SU-DHL-6 (cell line): ENCODE measurements around the gene ERN1.

Experiments
- H2AFZ ChIP-seq: fragments of 200-600 bp; sonication (generic); 2 replicates; pipeline ENCODE4 v1.6.1; 2014; ENCODE audit warnings: low read depth, mild to moderate bottlenecking, moderate library complexity, mixed read lengths, antibody characterized with exemption, low read length; ENCODE audit not compliant: severe bottlenecking
- H3F3A ChIP-seq: fragments of 200-600 bp; shearing (Covaris generic); 2 replicates; pipeline ENCODE4 v1.6.0; 2016; ENCODE audit warnings: antibody characterized with exemption, mild to moderate bottlenecking; ENCODE audit not compliant: insufficient read depth
- H3K27ac ChIP-seq: fragments of 200-600 bp; sonication (generic); 2 replicates; pipeline ENCODE4 v1.5.1; 2016; ENCODE audit warnings: low read depth, mild to moderate bottlenecking, low read length, moderate library complexity, mixed read lengths
- H3K27me3 ChIP-seq: fragments of 200-600 bp; sonication (generic), shearing (Covaris generic); 2 replicates; pipeline ENCODE4 v1.6.0; 2014; ENCODE audit warnings: mild to moderate bottlenecking, low read length
- H3K36me3 ChIP-seq: fragments of 200-600 bp; sonication (generic); 2 replicates; pipeline ENCODE4 v1.6.1; 2014; ENCODE audit warnings: mild to moderate bottlenecking, low read length, mixed read lengths
- H3K4me2 ChIP-seq: fragments of 300-600, 200-600 bp; shearing (Covaris generic), sonication (generic); 2 replicates; pipeline ENCODE4 v1.6.0; 2014; ENCODE audit warnings: low read length, low read depth, mild to moderate bottlenecking; ENCODE audit not compliant: poor library complexity, severe bottlenecking
- H3K4me3 ChIP-seq: fragments of 200-600 bp; sonication (generic); 2 replicates; pipeline ENCODE4 v1.5.1; 2014; ENCODE audit warnings: antibody characterized with exemption, low read length, mild to moderate bottlenecking, mixed read lengths; ENCODE audit not compliant: insufficient read depth, poor library complexity, severe bottlenecking
- H3K79me2 ChIP-seq: fragments of 200-600 bp; sonication (generic); 2 replicates; pipeline ENCODE4 v1.6.1; 2014; ENCODE audit warnings: mild to moderate bottlenecking, low read length, moderate library complexity; ENCODE audit not compliant: insufficient read depth
- H3K9ac ChIP-seq: fragments of 200-600 bp; sonication (generic); 2 replicates; pipeline ENCODE4 v1.7.0; 2014; ENCODE audit warnings: mild to moderate bottlenecking, low read length
- H3K9me2 ChIP-seq: fragments of 200-600 bp; sonication (generic); replicated peaks from 2 replicates; pipeline ENCODE4 v1.6.1; 2014; ENCODE audit warnings: low read length; ENCODE audit not compliant: insufficient read depth
- H3K9me3 ChIP-seq: fragments of 200-600 bp; sonication (generic); 2 replicates; pipeline ENCODE4 v1.6.1; 2014; ENCODE audit warnings: low read length, mixed read lengths; ENCODE audit not compliant: insufficient read depth
- H4K20me1 ChIP-seq: fragments of 200-600 bp; sonication (generic); 2 replicates; pipeline ENCODE4 v1.6.1; 2014; ENCODE audit warnings: low read depth, mild to moderate bottlenecking, antibody characterized with exemption, low read length, moderate library complexity, mixed read lengths
- EZH2phosphoT487 ChIP-seq: fragments of 200-600 bp; sonication (generic), shearing (Covaris generic); conservative IDR thresholded peaks from 2 replicates; pipeline ENCODE4 v1.6.1; 2018; ENCODE audit warnings: mild to moderate bottlenecking, antibody characterized with exemption, low read length, moderate library complexity, mixed read lengths
- TF ChIP-seq, protein P1 (sequence below): fragments of 200-600 bp; sonication (generic); IDR thresholded peaks from one replicate; pipeline ENCODE4 v1.5.1; 2017; ENCODE audit warnings: antibody characterized with exemption, mild to moderate bottlenecking, low read length, moderate library complexity; ENCODE audit not compliant: insufficient read depth, poor library complexity, severe bottlenecking

The ERN1 gene

DNA sequence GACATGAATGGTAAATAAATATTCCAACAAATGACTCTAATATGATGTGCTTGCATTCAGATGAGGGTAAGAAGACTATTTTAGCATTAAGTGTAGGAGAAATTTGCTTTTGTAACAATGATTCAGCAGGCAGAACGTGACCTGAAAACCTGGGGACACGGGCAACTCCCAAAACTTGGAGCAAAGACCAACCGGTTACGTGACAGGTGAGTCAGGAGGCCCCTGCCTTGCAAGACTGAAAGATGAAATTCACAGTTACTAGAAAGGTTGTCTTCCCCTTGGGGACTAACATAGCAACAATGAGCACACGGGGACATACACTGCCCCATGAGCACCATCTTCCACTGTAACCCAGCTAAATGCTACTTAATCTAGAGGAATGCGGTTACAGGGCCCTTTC, 33.5 kb upstream of the ERN1 start:
- H3F3A ChIP-seq = no peaks in the 10 kb centered on the region
- no peak overlapping the region for H3K4me3 ChIP-seq
- no peaks in the 10 kb centered on the region for H3K9me3 ChIP-seq
- no peaks in the 10 kb centered on the region for H3K79me2 ChIP-seq
- H3K9ac ChIP-seq = no peak overlapping the region
- TF ChIP-seq, protein P1, sequence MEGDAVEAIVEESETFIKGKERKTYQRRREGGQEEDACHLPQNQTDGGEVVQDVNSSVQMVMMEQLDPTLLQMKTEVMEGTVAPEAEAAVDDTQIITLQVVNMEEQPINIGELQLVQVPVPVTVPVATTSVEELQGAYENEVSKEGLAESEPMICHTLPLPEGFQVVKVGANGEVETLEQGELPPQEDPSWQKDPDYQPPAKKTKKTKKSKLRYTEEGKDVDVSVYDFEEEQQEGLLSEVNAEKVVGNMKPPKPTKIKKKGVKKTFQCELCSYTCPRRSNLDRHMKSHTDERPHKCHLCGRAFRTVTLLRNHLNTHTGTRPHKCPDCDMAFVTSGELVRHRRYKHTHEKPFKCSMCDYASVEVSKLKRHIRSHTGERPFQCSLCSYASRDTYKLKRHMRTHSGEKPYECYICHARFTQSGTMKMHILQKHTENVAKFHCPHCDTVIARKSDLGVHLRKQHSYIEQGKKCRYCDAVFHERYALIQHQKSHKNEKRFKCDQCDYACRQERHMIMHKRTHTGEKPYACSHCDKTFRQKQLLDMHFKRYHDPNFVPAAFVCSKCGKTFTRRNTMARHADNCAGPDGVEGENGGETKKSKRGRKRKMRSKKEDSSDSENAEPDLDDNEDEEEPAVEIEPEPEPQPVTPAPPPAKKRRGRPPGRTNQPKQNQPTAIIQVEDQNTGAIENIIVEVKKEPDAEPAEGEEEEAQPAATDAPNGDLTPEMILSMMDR = no peak
- TF ChIP-seq EZH2phosphoT487 = no peak
- no peaks in the 10 kb centered on the region for H3K9me2 ChIP-seq
- no peaks in the 10 kb centered on the region for H3K27me3 ChIP-seq
- H3K36me3 ChIP-seq = no peaks in the 10 kb centered on the region
- H3K27ac ChIP-seq = no peak overlapping the region
- H3K4me2 ChIP-seq = no peak overlapping the region
- no peaks in the 10 kb centered on the region for H4K20me1 ChIP-seq
- H2AFZ ChIP-seq = no peak overlapping the region

DNA sequence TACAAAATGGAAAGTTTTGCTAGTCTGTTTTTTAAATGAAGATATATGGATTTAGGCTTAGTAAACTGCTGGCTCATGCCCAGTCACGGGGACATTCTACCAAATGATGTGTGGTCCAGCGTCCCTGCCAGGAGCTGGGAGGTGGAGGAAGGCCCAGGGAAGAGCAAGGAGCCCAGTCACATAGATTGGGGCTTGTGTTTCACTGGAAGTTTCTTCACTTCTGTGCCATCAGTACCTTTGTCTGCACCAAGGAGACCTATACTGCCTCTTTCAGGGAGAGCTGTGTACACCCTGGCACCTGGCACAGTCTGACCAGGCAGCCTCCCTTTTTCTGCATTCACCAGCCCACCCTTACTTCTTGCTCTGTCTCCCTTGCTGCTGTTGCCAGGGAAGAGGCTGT, 32.6 kb upstream of the ERN1 start:
- Histone ChIP-seq H3F3A (no peaks in the 10 kb centered on the region), H3K9me3 (no peaks in the 10 kb centered on the region), H3K79me2 (no peaks in the 10 kb centered on the region), H2AFZ (no peak overlapping the region), H4K20me1 (no peaks in the 10 kb centered on the region), H3K27ac (no peak overlapping the region), H3K4me2 (no peak overlapping the region), H3K36me3 (no peaks in the 10 kb centered on the region), H3K9ac (no peak overlapping the region), H3K27me3 (no peaks in the 10 kb centered on the region), H3K9me2 (no peaks in the 10 kb centered on the region), H3K4me3 (no peak overlapping the region)
- no peak for TF ChIP-seq EZH2phosphoT487
- TF ChIP-seq, protein P1 = no peak

DNA sequence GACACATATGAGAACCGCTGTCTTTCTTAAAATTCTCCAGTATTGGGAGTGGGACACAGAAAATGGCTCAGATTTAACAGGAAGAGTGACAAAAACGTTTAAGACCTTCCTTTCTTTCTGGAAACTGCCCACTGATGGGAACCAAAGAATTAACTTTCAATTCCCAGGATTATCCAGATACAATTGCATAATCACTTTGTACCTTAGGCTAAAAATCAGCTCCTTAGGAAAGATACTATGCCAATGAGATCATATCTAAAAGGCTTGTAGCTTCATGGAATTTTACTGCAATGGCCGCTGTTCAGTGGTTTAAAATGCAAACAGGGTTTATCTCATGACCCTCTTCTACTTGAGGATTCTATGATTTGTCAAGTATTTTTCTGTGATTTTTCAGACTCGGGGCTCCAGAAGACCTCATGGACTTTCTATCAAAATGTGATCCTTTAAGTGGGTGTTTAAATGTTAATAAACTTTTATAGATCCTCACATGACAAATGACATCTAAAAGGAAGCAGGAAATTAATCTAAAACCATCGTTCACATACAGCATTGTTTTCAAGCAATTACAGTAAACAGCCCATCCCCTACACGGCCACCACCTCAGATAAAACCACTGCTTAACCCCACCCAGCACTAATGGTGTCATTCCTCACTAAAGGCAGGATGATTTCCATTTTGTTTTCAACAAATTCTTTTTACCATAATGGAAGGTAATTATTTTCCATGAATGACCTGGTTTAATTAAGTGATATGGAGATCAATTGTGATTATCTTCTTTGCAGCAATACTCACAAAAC, 31.6 kb upstream of the ERN1 start:
- Histone ChIP-seq H3K36me3 (no peaks in the 10 kb centered on the region), H3K79me2 (no peaks in the 10 kb centered on the region), H3K27me3 (no peaks in the 10 kb centered on the region), H3K9me3 (no peaks in the 10 kb centered on the region), H3K9me2 (no peaks in the 10 kb centered on the region), H3F3A (no peaks in the 10 kb centered on the region), H3K4me3 (no peak overlapping the region), H2AFZ (no peak overlapping the region), H3K27ac (no peak overlapping the region), H3K4me2 (no peak overlapping the region), H3K9ac (no peak overlapping the region), H4K20me1 (no peaks in the 10 kb centered on the region)
- no peak for TF ChIP-seq EZH2phosphoT487
- TF ChIP-seq, protein P1 = no peak
